Measurements from ENCODE around the gene TXNRD3.

GRCh38 chr3:126661532-126662364 is 6.8 kb upstream of the TXNRD3 start:
- TF ChIP-seq POLR2A (IDR thresholded peaks at IDR 0.05), result no peak
- no peak for TF ChIP-seq CTCF (IDR thresholded peaks at IDR 0.05)
